A673 (cell line): ENCODE results near the gene HAPLN2. TPM values are rescaled to one million over a fixed set of nuclear protein-coding genes. Genes with fewer than 3 reads are reported as not detected.
A peak's percentile ranks its signal among the peaks of the same experiment; 100 is the strongest.

ENCODE experiments used
- BruUV-seq: library from RNA; stranded (reverse); fragments of 400-500 nt; replicated peaks from 2 replicates; lab custom pipeline; 2021; lab: Mats Ljungman, UMichigan
- CTCF ChIA-PET: fragments of 300-600 bp; sonication (Branson Sonifier 250); formaldehyde crosslinking; loops from one replicate; lab custom pipeline; 2022; ENCODE audit warnings: antibody characterized with exemption; lab: Charles Lee
- POLR2A ChIA-PET: fragments of 300-600 bp; sonication (Branson Sonifier 250); formaldehyde crosslinking; loops from one replicate; lab custom pipeline; 2022; ENCODE audit warnings: antibody characterized with exemption; ENCODE audit not compliant: low non-redundant PET; lab: Charles Lee
- DNase-seq: peaks from one replicate; pipeline ENCODE4 v3.0.0-alpha.2; 2015; ENCODE audit warnings: low spot score
- H3K27ac ChIP-seq: fragments of 200-600 bp; sonication (generic); 2 replicates; pipeline ENCODE4 v1.5.1; 2016; ENCODE audit warnings: mixed run types, low read depth, mild to moderate bottlenecking, mixed read lengths, antibody characterized with exemption, low read length; ENCODE audit not compliant: poor library complexity, severe bottlenecking
- H3K27me3 ChIP-seq: fragments of 200-600 bp; sonication (generic); replicated peaks from 2 replicates; pipeline ENCODE4 v1.6.1; 2017; ENCODE audit warnings: mixed run types, low read depth, mild to moderate bottlenecking, mixed read lengths, antibody characterized with exemption, low read length; ENCODE audit not compliant: insufficient read depth, poor library complexity
- H3K36me3 ChIP-seq: fragments of 200-600 bp; sonication (generic); 2 replicates; pipeline ENCODE4 v1.6.1; 2016; ENCODE audit warnings: mixed run types, mild to moderate bottlenecking, mixed read lengths, antibody characterized with exemption, low read length; ENCODE audit not compliant: insufficient read depth, poor library complexity, severe bottlenecking
- H3K4me1 ChIP-seq: fragments of 200-600 bp; sonication (generic); 2 replicates; pipeline ENCODE4 v1.6.1; 2017; ENCODE audit warnings: mixed run types, mild to moderate bottlenecking, mixed read lengths, antibody characterized with exemption, low read length; ENCODE audit not compliant: insufficient read depth, poor library complexity, severe bottlenecking
- H3K4me3 ChIP-seq: fragments of 200-600 bp; sonication (generic); 2 replicates; pipeline ENCODE4 v1.5.1; 2016; ENCODE audit warnings: low read depth, mixed run types, mild to moderate bottlenecking, mixed read lengths, low read length; ENCODE audit not compliant: poor library complexity, severe bottlenecking
- H3K9me3 ChIP-seq: fragments of 200-600 bp; sonication (generic); 2 replicates; pipeline ENCODE4 v1.6.1; 2016; ENCODE audit warnings: mixed run types, low read depth, mild to moderate bottlenecking, mixed read lengths, antibody characterized with exemption, low read length; ENCODE audit not compliant: poor library complexity, severe bottlenecking
- EZH2 ChIP-seq: fragments of 200-600 bp; sonication (generic); IDR thresholded peaks from 2 replicates; pipeline ENCODE4 v1.6.1; 2017; ENCODE audit warnings: borderline replicate concordance, low read depth, mild to moderate bottlenecking, mixed read lengths, antibody characterized with exemption, low read length; ENCODE audit not compliant: poor library complexity, severe bottlenecking
- intact Hi-C: fragments of 100-400 bp; cut with micrococcal nuclease; formaldehyde crosslinking; loops from one replicate; pipeline ENCODE4 v1.10.0; 2022; ENCODE audit not compliant: unreplicated experiment
- total RNA-seq: library from RNA; stranded (reverse); gene quantifications from 2 replicates; pipeline ENCODE4 v1.2.3, GENCODE V29; 2021
- TF ChIP-seq, protein P1 (sequence below): fragments of 300-800, 200-600 bp; sonication (generic); conservative IDR thresholded peaks from 2 replicates; pipeline ENCODE4 v1.5.1; 2017; ENCODE audit warnings: low read depth, mild to moderate bottlenecking, antibody characterized with exemption, low read length, moderate library complexity, mixed read lengths

Gene HAPLN2
- total RNA-seq, 1 experiment from 2014 or later, result not detected

GRCh38 chr1:156582388-156583017, 36.7 kb upstream of the HAPLN2 start:
- DNase-seq, result no peak
- H3K27ac ChIP-seq, result no peak overlapping the region
- POLR2A ChIA-PET, result no interaction called here
- BruUV-seq, result no TSS peak
- H3K27me3 ChIP-seq, result no peaks in the 10 kb centered on the region
- intact Hi-C loops, result loop anchor here (5.0 kb wide), 1 partner anchor 95 kb away; the partner anchor contains the start of gene NES
- H3K4me1 ChIP-seq, result no peaks in the 10 kb centered on the region
- CTCF ChIA-PET, result no interaction called here
- no peak overlapping the region for H3K4me3 ChIP-seq
- no peak for TF ChIP-seq EZH2
- TF ChIP-seq, protein P1, sequence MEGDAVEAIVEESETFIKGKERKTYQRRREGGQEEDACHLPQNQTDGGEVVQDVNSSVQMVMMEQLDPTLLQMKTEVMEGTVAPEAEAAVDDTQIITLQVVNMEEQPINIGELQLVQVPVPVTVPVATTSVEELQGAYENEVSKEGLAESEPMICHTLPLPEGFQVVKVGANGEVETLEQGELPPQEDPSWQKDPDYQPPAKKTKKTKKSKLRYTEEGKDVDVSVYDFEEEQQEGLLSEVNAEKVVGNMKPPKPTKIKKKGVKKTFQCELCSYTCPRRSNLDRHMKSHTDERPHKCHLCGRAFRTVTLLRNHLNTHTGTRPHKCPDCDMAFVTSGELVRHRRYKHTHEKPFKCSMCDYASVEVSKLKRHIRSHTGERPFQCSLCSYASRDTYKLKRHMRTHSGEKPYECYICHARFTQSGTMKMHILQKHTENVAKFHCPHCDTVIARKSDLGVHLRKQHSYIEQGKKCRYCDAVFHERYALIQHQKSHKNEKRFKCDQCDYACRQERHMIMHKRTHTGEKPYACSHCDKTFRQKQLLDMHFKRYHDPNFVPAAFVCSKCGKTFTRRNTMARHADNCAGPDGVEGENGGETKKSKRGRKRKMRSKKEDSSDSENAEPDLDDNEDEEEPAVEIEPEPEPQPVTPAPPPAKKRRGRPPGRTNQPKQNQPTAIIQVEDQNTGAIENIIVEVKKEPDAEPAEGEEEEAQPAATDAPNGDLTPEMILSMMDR, result no peak
- no peaks in the 10 kb centered on the region for H3K36me3 ChIP-seq
- no peaks in the 10 kb centered on the region for H3K9me3 ChIP-seq

DNA sequence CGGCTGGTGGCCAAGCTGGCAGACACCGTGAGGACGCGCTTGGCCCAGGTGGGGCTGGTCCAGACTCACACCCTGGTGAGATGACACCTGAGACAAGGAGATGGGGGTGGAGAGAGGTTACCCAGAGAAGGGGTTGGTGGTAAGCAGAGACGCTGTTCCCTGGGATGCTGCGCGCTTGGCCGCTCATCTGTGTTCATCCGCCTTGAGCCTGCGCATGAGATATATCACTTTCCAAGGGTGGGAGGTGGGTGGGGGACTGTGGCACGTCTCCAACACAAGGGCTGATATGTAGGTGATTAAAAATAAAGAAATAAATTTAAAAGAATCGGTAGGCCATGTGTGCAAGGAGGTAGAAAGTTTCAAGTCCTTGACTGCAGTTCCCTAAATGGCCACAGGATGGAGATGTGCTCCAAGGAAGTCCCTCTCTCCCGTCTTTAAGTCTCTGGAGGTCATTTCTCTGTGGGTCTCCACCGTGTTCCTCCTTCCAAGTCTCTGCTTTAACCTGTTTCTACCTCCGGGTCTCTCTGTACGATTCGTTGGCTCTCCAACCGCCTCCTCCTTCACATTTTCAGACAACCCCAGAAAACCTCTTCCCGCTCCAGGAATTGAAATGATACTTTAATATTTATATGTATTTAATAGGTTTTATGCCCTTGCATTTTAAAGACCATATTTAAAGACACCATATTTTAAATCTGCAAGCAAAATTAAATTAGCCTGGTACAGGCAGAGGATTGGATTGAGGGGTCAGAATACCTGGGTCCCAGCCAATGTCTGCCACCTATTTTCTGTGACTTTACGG, 35.2 kb upstream of the HAPLN2 start:
- TF ChIP-seq, protein P1, result peak; percentile 85
- no peak for TF ChIP-seq EZH2
- no TSS peak for BruUV-seq
- no peak overlapping the region for H3K4me3 ChIP-seq
- ChIA-PET POLR2A (no interaction called here), CTCF (interaction anchor here (0.5 kb wide), 1 partner anchor 25 kb away, joined by 3 read pairs; no protein-coding TSS in a partner anchor)
- no peaks in the 10 kb centered on the region for H3K27me3 ChIP-seq
- H3K4me1 ChIP-seq, result no peaks in the 10 kb centered on the region
- intact Hi-C loops, result loop anchor here (5.0 kb wide), 1 partner anchor 93 kb away; the partner anchor contains the start of gene NES
- H3K36me3 ChIP-seq, result no peaks in the 10 kb centered on the region
- peak; percentile 86 for DNase-seq
- H3K9me3 ChIP-seq, result no peaks in the 10 kb centered on the region
- no peak overlapping the region for H3K27ac ChIP-seq

- TF ChIP-seq, protein P1, result peak; percentile 56
- no peak for TF ChIP-seq EZH2
- POLR2A ChIA-PET, result no interaction called here
- Histone ChIP-seq H3K4me1 (no peaks in the 10 kb centered on the region), H3K36me3 (no peaks in the 10 kb centered on the region), H3K9me3 (no peaks in the 10 kb centered on the region), H3K27me3 (no peaks in the 10 kb centered on the region), H3K27ac (no peak overlapping the region), H3K4me3 (no peak overlapping the region)
- CTCF ChIA-PET, result interaction anchor here (0.5 kb wide), 1 partner anchor 24 kb away, joined by 3 read pairs; no protein-coding TSS in a partner anchor
- no peak for DNase-seq
- no TSS peak for BruUV-seq
- intact Hi-C loops, result loop anchor here (5.0 kb wide), 1 partner anchor 92 kb away; the partner anchor contains the start of gene NES
These were observed 34.4 kb upstream of the HAPLN2 start for GRCh38 chr1:156584813-156585212.
